Measurements from ENCODE around the gene DPPA2.

GRCh38 chr3:109336291-109336861 is 20.1 kb upstream of the DPPA2 start:
- TF ChIP-seq CTCF (IDR thresholded peaks at IDR 0.05) (no peak), ZFX (IDR thresholded peaks at IDR 0.05; ENCODE audit: borderline replicate concordance) (no peak)

Data from 22Rv1 (cell line).